Endodermal cell (in vitro differentiated cells): ENCODE results near the gene SLC22A1. TPM values are rescaled to one million over a fixed set of nuclear protein-coding genes. Genes with fewer than 3 reads are reported as not detected.
"Not testable (repeated sequence)": the region's sequence is repeated elsewhere in the genome, so short reads cannot be mapped to it uniquely, and the experiment has no call there.

ENCODE experiments used
- DNase-seq: peaks from one replicate; pipeline ENCODE4 v3.0.0-alpha.2; 2017
- H3K27ac ChIP-seq: 2 replicates; pipeline ENCODE4 v1.5.1; 2013; ENCODE audit warnings: mild to moderate bottlenecking, low read depth, low read length, moderate library complexity
- H3K27me3 ChIP-seq: 2 replicates; pipeline ENCODE4 v1.6.1; 2013; ENCODE audit warnings: mild to moderate bottlenecking, low read length, moderate library complexity; ENCODE audit not compliant: insufficient read depth, control insufficient read depth, poor library complexity, severe bottlenecking
- H3K36me3 ChIP-seq: 2 replicates; pipeline ENCODE4 v1.7.0; 2013; ENCODE audit warnings: mild to moderate bottlenecking, low read length, moderate library complexity; ENCODE audit not compliant: control insufficient read depth, insufficient read depth
- H3K4me1 ChIP-seq: one replicate; pipeline ENCODE4 v1.7.0; 2013; ENCODE audit warnings: low read length; ENCODE audit not compliant: control insufficient read depth, insufficient read depth
- H3K4me3 ChIP-seq: 2 replicates; pipeline ENCODE4 v1.5.1; 2013; ENCODE audit warnings: mild to moderate bottlenecking, low read length, moderate library complexity
- H3K9ac ChIP-seq: 2 replicates; pipeline ENCODE4 v1.6.1; 2013; ENCODE audit warnings: mild to moderate bottlenecking, low read length, moderate library complexity; ENCODE audit not compliant: poor library complexity, severe bottlenecking; ENCODE audit errors: extremely low read depth
- H3K9me3 ChIP-seq: 2 replicates; pipeline ENCODE4 v1.6.1; 2013; ENCODE audit warnings: mild to moderate bottlenecking, low read length, moderate library complexity; ENCODE audit not compliant: control insufficient read depth
- H3K27ac Mint-ChIP-seq: 2 replicates; pipeline ENCODE4 v1.8.0; 2020; ENCODE audit warnings: mixed read lengths
- H3K27me3 Mint-ChIP-seq: 2 replicates; pipeline ENCODE4 v1.8.0; 2021; ENCODE audit warnings: mild to moderate bottlenecking, mixed read lengths; ENCODE audit not compliant: insufficient read depth
- H3K36me3 Mint-ChIP-seq: 2 replicates; pipeline ENCODE4 v1.8.0; 2020; ENCODE audit warnings: low read depth, mixed read lengths
- H3K4me1 Mint-ChIP-seq: 2 replicates; pipeline ENCODE4 v1.8.0; 2020; ENCODE audit warnings: mixed read lengths
- H3K4me3 Mint-ChIP-seq: 2 replicates; pipeline ENCODE4 v1.8.0; 2020; ENCODE audit warnings: mild to moderate bottlenecking, moderate library complexity, mixed read lengths
- H3K9me3 Mint-ChIP-seq: 2 replicates; pipeline ENCODE4 v1.8.0; 2020; ENCODE audit warnings: mild to moderate bottlenecking, mixed read lengths
- WGBS, 2 experiments: methylation state at CpG; one replicate each; pipeline versions ENCODE4 v1.1.5 to v1.1.7; 2013; ENCODE audit warnings: missing lambda C conversion rate in 2 of 2, mixed read lengths in 1 of 2; ENCODE audit not compliant: insufficient coverage in 1 of 2, insufficient read length in 1 of 2; 5-methylcytosine and 5-hydroxymethylcytosine counted together
- total RNA-seq, 2 donors: library from RNA; stranded (reverse); fragmentation: NEBNext Ultra II Directional in 1 of 2; extraction: Animal tissue kit (Norgen Biotek cat#: 25700) in 1 of 2; gene quantifications; 2 replicates in 1 of 2; 3 replicates in 1 of 2; pipeline ENCODE4 v1.2.1, GENCODE V29; 2021
- TF ChIP-seq, protein P1 (sequence below): fragments of 200-600 bp; sonication (generic); conservative IDR thresholded peaks from 2 replicates; pipeline ENCODE4 v1.5.0; 2021; ENCODE audit warnings: antibody characterized with exemption, mild to moderate bottlenecking

Gene SLC22A1
- total RNA-seq, 2 donors from 2014 or later, result 1.0 TPM; not detected in 1

DNA sequence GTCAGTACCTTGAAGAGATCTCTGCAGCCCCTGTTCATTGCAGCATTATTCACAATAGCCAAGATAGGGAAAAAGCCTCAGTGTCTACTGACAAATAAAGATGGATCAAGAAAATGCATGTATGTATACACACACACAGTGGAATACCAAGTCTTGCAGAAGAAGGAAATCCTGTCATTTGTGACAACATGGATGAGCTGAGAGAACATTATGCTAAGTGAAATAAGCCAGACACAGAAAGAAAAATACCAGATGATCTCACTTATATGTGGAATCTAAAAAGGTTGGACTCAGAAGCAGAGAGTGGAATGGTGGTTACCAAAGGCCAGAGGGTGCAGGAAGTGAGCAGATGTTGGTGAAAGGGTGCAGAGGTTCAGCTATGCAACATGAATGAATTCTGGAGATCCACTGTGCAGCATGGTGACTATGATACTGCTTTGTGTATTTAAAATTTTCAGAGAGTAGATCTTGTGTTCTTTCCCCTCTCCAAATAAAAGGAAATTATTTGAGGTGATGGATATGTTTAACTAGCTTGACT, 11.0 kb upstream of the SLC22A1 start:
- H3K27me3 Mint-ChIP-seq, result no peaks in the 10 kb centered on the region

DNA sequence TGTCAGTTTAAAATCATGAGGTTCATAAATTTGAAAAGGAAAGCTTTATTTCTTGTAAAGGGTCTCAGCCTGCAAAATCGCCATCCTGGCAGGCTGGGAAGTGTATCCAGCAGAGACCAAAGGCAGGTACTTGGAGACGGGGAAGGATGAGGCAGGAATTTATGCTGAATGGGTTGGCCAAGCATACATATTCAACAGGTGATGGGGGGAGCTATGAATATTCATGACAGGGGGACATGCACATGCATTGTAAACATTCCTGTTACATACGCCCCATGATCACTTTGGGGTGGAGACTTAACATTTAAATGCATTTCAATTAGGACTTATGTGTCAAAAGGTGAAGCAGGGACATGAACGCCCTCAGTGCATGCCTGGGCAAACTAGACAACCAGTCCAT, 9.8 kb upstream of the SLC22A1 start:
- TF ChIP-seq, protein P1, sequence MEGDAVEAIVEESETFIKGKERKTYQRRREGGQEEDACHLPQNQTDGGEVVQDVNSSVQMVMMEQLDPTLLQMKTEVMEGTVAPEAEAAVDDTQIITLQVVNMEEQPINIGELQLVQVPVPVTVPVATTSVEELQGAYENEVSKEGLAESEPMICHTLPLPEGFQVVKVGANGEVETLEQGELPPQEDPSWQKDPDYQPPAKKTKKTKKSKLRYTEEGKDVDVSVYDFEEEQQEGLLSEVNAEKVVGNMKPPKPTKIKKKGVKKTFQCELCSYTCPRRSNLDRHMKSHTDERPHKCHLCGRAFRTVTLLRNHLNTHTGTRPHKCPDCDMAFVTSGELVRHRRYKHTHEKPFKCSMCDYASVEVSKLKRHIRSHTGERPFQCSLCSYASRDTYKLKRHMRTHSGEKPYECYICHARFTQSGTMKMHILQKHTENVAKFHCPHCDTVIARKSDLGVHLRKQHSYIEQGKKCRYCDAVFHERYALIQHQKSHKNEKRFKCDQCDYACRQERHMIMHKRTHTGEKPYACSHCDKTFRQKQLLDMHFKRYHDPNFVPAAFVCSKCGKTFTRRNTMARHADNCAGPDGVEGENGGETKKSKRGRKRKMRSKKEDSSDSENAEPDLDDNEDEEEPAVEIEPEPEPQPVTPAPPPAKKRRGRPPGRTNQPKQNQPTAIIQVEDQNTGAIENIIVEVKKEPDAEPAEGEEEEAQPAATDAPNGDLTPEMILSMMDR, result no peak
- Mint-ChIP-seq H3K9me3 (peaks cover 6% of the 10 kb centered on the region), H3K4me1 (peaks cover 4% of the 10 kb centered on the region), H3K4me3 (no peak overlapping the region), H3K27me3 (no peaks in the 10 kb centered on the region), H3K27ac (peak overlapping the region; percentile 77), H3K36me3 (peaks cover 29% of the 10 kb centered on the region)
- peak; percentile 73 for DNase-seq
- Histone ChIP-seq H3K27me3 (no peaks in the 10 kb centered on the region), H3K9me3 (no peaks in the 10 kb centered on the region), H3K9ac (no peak overlapping the region), H3K4me3 (no peak overlapping the region), H3K36me3 (peaks cover 15% of the 10 kb centered on the region), H3K4me1 (no peaks in the 10 kb centered on the region), H3K27ac (no peak overlapping the region)
- WGBS, 2 experiments, result 82 to 88% methylated on average over 3 to 4 of the region's 4 CpGs

More for the DNA sequence above, 11.0 kb upstream of the SLC22A1 start:
- Mint-ChIP-seq H3K4me3 (no peak overlapping the region), H3K9me3 (peaks cover 6% of the 10 kb centered on the region), H3K36me3 (peaks cover 33% of the 10 kb centered on the region), H3K4me1 (peaks cover 4% of the 10 kb centered on the region), H3K27ac (no peak overlapping the region)
- Histone ChIP-seq H3K9me3 (no peaks in the 10 kb centered on the region), H3K4me1 (no peaks in the 10 kb centered on the region), H3K4me3 (no peak overlapping the region), H3K9ac (no peak overlapping the region), H3K27me3 (no peaks in the 10 kb centered on the region), H3K27ac (no peak overlapping the region), H3K36me3 (peaks cover 24% of the 10 kb centered on the region)
- no peak for DNase-seq
- TF ChIP-seq, protein P1, result no peak

DNA sequence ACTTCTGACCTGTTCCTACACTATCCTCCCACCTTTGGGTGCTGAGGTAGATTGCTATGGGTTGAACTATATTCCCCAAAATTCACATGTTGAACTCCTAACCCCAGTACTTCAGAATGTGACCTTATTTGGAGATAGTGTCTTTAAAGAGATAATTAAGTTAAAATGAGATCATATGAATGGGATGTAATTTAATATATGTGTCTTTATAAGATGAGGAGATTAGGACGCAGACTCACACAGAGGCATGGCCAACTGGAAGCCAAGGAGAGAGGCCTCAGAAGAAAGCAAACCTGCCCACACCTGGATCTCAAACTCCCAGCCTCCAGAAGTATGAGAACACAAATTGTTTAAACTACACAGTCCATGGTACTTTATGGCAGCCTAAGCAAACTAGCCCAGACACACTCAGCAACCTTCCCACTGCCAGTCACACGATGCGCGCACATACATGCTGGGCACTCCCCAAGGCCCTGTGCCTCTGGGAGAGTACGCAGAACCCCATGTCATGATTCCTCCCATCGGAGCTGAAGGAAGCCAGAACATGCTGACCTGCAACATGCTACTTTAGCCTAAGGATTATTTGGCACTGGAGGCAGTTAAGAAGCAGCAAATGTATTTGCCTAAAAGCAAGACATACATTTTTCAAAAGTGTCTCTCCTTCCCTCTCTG, 8.9 kb upstream of the SLC22A1 start:
- no peaks in the 10 kb centered on the region for H3K27me3 ChIP-seq
- H3K4me1 ChIP-seq, result no peaks in the 10 kb centered on the region
- no peak overlapping the region for H3K9ac ChIP-seq
- peaks cover 12% of the 10 kb centered on the region for H3K9me3 Mint-ChIP-seq
- TF ChIP-seq, protein P1, result no peak
- DNase-seq, result no peak
- H3K36me3 Mint-ChIP-seq, result peaks cover 33% of the 10 kb centered on the region
- peaks cover 4% of the 10 kb centered on the region for H3K4me1 Mint-ChIP-seq
- WGBS, 2 experiments, result 93 to 96% methylated on average over 5 to 6 of the region's 6 CpGs
- H3K4me3 ChIP-seq, result no peak overlapping the region
- H3K36me3 ChIP-seq, result peaks cover 5% of the 10 kb centered on the region
- no peak overlapping the region for H3K4me3 Mint-ChIP-seq
- peaks cover 6% of the 10 kb centered on the region for H3K9me3 ChIP-seq
- peak overlapping the region; percentile 41 for H3K27ac Mint-ChIP-seq
- no peaks in the 10 kb centered on the region for H3K27me3 Mint-ChIP-seq
- no peak overlapping the region for H3K27ac ChIP-seq

GRCh38 chr6:160114536-160114935, 7.1 kb upstream of the SLC22A1 start:
- H3K9me3 ChIP-seq, result peaks cover 11% of the 10 kb centered on the region
- not testable (repeated sequence) for H3K27me3 Mint-ChIP-seq, DNase-seq, H3K36me3 ChIP-seq, H3K9ac ChIP-seq, H3K4me3 ChIP-seq, H3K4me3 Mint-ChIP-seq, H3K4me1 ChIP-seq, H3K4me1 Mint-ChIP-seq, H3K27ac Mint-ChIP-seq, H3K27me3 ChIP-seq, H3K27ac ChIP-seq
- peaks cover 40% of the 10 kb centered on the region for H3K36me3 Mint-ChIP-seq
- H3K9me3 Mint-ChIP-seq, result peaks cover 14% of the 10 kb centered on the region
- 96 to 100% methylated on average over 3 to 23 of the region's 29 CpGs for WGBS, 2 experiments
